Liver (tissue), 3 donors: Measurements from ENCODE around the gene LGALS8.

Experiments
- ATF3 ChIP-seq: IDR thresholded peaks from 2 replicates; pipeline ENCODE4 v1.6.1; 2016; ENCODE audit warnings: antibody characterized with exemption
- CTCF ChIP-seq: fragments of 150-350 bp; IDR thresholded peaks from 2 replicates; pipeline ENCODE4 v1.5.1; 2017; ENCODE audit warnings: improper control_type of control experiment, low read depth, low read length; ENCODE audit not compliant: missing input control
- EGR1 ChIP-seq, 2 donors: IDR thresholded peaks; 2 replicates each; pipeline ENCODE4 v1.6.1; 2016 to 2018; ENCODE audit warnings: antibody characterized with exemption in 2 of 2, low read depth in 2 of 2
- GABPA ChIP-seq, 2 donors: IDR thresholded peaks in 1 of 2; conservative IDR thresholded peaks in 1 of 2; 2 replicates each; pipeline ENCODE4 v1.6.1; 2016; ENCODE audit warnings: antibody characterized with exemption in 2 of 2, mild to moderate bottlenecking in 1 of 2, moderate library complexity in 1 of 2
- HNF4G ChIP-seq: IDR thresholded peaks from 2 replicates; pipeline ENCODE4 v1.6.1; 2016; ENCODE audit warnings: antibody characterized with exemption
- JUND ChIP-seq, 2 donors: IDR thresholded peaks; 2 replicates each; pipeline ENCODE4 v1.6.1; 2016; ENCODE audit warnings: antibody characterized with exemption in 2 of 2
- MAX ChIP-seq: IDR thresholded peaks from 2 replicates; pipeline ENCODE4 v1.6.1; 2016; ENCODE audit warnings: antibody characterized with exemption
- RAD21 ChIP-seq, 2 donors: IDR thresholded peaks; 2 replicates each; pipeline ENCODE4 v1.6.1; 2016; ENCODE audit warnings: antibody characterized with exemption in 2 of 2, mild to moderate bottlenecking in 2 of 2
- REST ChIP-seq: IDR thresholded peaks from 2 replicates; pipeline ENCODE4 v1.6.1; 2016; ENCODE audit warnings: antibody characterized with exemption, mild to moderate bottlenecking
- SP1 ChIP-seq: IDR thresholded peaks from 2 replicates; pipeline ENCODE4 v1.6.1; 2018; ENCODE audit warnings: antibody characterized with exemption, mild to moderate bottlenecking
- TAF1 ChIP-seq: conservative IDR thresholded peaks from 2 replicates; pipeline ENCODE4 v1.6.1; 2016; ENCODE audit warnings: antibody characterized with exemption, mild to moderate bottlenecking
- YY1 ChIP-seq: IDR thresholded peaks from 2 replicates; pipeline ENCODE4 v1.6.1; 2016; ENCODE audit warnings: antibody characterized with exemption, mild to moderate bottlenecking
- ZBTB33 ChIP-seq: IDR thresholded peaks from 2 replicates; pipeline ENCODE4 v1.6.1; 2016; ENCODE audit warnings: antibody characterized with exemption
- donor health status: healthy.
- donor health status: healthy.

GRCh38 chr1:236575523-236575922 lies 51.7 kb downstream of the LGALS8 start:
- TF ChIP-seq CTCF, result no peak
- TF ChIP-seq RAD21 (IDR thresholded peaks at IDR 0.05), result no peak
- TF ChIP-seq GABPA (IDR thresholded peaks at IDR 0.05 in 1 of 2, conservative IDR thresholded peaks at IDR 0.05 in 1 of 2), result no peak
- no peak for TF ChIP-seq REST
- no peak for TF ChIP-seq YY1
- TF ChIP-seq EGR1 (IDR thresholded peaks at IDR 0.05; ENCODE audit: low read depth in 2 of 2), result no peak
- no peak for TF ChIP-seq ATF3
- no peak for TF ChIP-seq MAX
- no peak for TF ChIP-seq SP1
- no peak for TF ChIP-seq ZBTB33
- TF ChIP-seq JUND (IDR thresholded peaks at IDR 0.05), result no peak
- no peak for TF ChIP-seq TAF1
- no peak for TF ChIP-seq HNF4G
